SK-N-SH (cell line): ENCODE measurements around the gene RPL19. TPM values are rescaled to one million over a fixed set of nuclear protein-coding genes. Genes with fewer than 3 reads are reported as not detected.
A peak's percentile ranks its signal among the peaks of the same experiment; 100 is the strongest.

ENCODE experiments used
- CTCF ChIA-PET: fragments of 300-600, 350-600 bp; formaldehyde crosslinking; extraction: SDS; loops from one replicate; lab custom pipeline; 2021; lab: Yijun Ruan, JAX
- POLR2A ChIA-PET: fragments of 350-600 bp; sonication (Branson Sonifier 250); formaldehyde crosslinking; extraction: SDS; loops from one replicate; lab custom pipeline; 2020; ENCODE audit warnings: antibody characterized with exemption, inconsistent platforms; lab: Yijun Ruan, JAX
- DNase-seq: peaks from one replicate; pipeline ENCODE4 v3.0.0; 2012
- H2AFZ ChIP-seq: fragments of 200-600 bp; sonication (generic); 2 replicates; pipeline ENCODE4 v1.8.1; 2016; ENCODE audit warnings: antibody characterized with exemption, mild to moderate bottlenecking, low read depth
- H3F3A ChIP-seq: fragments of 200-600 bp; sonication (generic); replicated peaks from 2 replicates; pipeline ENCODE3; 2016; ENCODE audit warnings: antibody characterized with exemption, mild to moderate bottlenecking; ENCODE audit not compliant: insufficient read depth
- H3K27ac ChIP-seq, 2 experiments: fragments of 200-500 bp in 1 of 2; fragments of 200-600 bp in 1 of 2; sonication (Bioruptor generic) in 1 of 2; sonication (generic), shearing (Covaris generic) in 1 of 2; 2 replicates each; pipeline versions ENCODE4 v1.5.1 to v1.6.1; 2014 to 2016; ENCODE audit warnings: low read depth in 2 of 2, inconsistent platforms in 1 of 2, low read length in 1 of 2, mild to moderate bottlenecking in 1 of 2, mixed read lengths in 1 of 2
- H3K27me3 ChIP-seq: fragments of 200-600 bp; sonication (generic), shearing (Covaris generic); 2 replicates; pipeline ENCODE4 v1.6.1; 2016; ENCODE audit warnings: mixed run types; ENCODE audit not compliant: insufficient read depth
- H3K36me3 ChIP-seq, 2 experiments: fragments of 200-500 bp in 1 of 2; fragments of 200-600 bp in 1 of 2; sonication (Bioruptor generic) in 1 of 2; sonication (generic) in 1 of 2; replicated peaks in 1 of 2; 2 replicates each; pipeline versions ENCODE3 to v1.5.1; 2014 to 2016; ENCODE audit warnings: low read length in 1 of 2, mild to moderate bottlenecking in 1 of 2; ENCODE audit not compliant: insufficient read depth in 2 of 2, control insufficient read depth in 1 of 2
- H3K4me1 ChIP-seq, 2 experiments: fragments of 200-500 bp in 1 of 2; fragments of 200-600 bp in 1 of 2; sonication (Bioruptor generic) in 1 of 2; sonication (generic), shearing (Covaris generic) in 1 of 2; 2 replicates each; pipeline versions ENCODE4 v1.5.1 to v1.6.1; 2014 to 2016; ENCODE audit warnings: low read depth in 1 of 2, low read length in 1 of 2, mixed run types in 1 of 2; ENCODE audit not compliant: insufficient read depth in 2 of 2, control insufficient read depth in 1 of 2
- H3K4me2 ChIP-seq: fragments of 200-600 bp; sonication (generic), shearing (Covaris generic); 2 replicates; pipeline ENCODE4 v1.6.1; 2017; ENCODE audit warnings: mixed run types
- H3K4me3 ChIP-seq, 2 experiments: fragments of 200-500 bp in 1 of 2; fragments of 200-600 bp in 1 of 2; sonication (Bioruptor generic) in 1 of 2; sonication (generic), shearing (Covaris generic) in 1 of 2; 2 replicates each; pipeline versions ENCODE4 v1.5.1 to v1.8.1; 2014 to 2016; ENCODE audit warnings: low read depth in 2 of 2, inconsistent platforms in 1 of 2, low read length in 1 of 2, mild to moderate bottlenecking in 1 of 2, mixed read lengths in 1 of 2, moderate library complexity in 1 of 2
- H3K79me2 ChIP-seq: fragments of 200-600 bp; sonication (generic); 2 replicates; pipeline ENCODE4 v1.8.1; 2017; ENCODE audit warnings: mild to moderate bottlenecking; ENCODE audit not compliant: insufficient read depth
- H3K9ac ChIP-seq: fragments of 200-600 bp; sonication (generic); 2 replicates; pipeline ENCODE4 v1.6.1; 2017; ENCODE audit warnings: mixed run types
- H3K9me2 ChIP-seq: fragments of 200-600 bp; sonication (generic); 2 replicates; pipeline ENCODE4 v1.6.1; 2017; ENCODE audit warnings: mixed run types
- H3K9me3 ChIP-seq: fragments of 200-600 bp; sonication (generic); 2 replicates; pipeline ENCODE4 v1.6.1; 2017; ENCODE audit warnings: mixed run types, mild to moderate bottlenecking, moderate library complexity
- H4K20me1 ChIP-seq: fragments of 200-600 bp; sonication (generic); 2 replicates; pipeline ENCODE4 v1.6.1; 2017; ENCODE audit warnings: mild to moderate bottlenecking, mixed run types; ENCODE audit not compliant: insufficient read depth
- CHD2 ChIP-seq: fragments of 150-350 bp; IDR thresholded peaks from 2 replicates; pipeline ENCODE4 v1.6.1; 2018; ENCODE audit warnings: low read length; ENCODE audit not compliant: partially characterized antibody
- ELF1 ChIP-seq: IDR thresholded peaks from 2 replicates; pipeline ENCODE4 v1.4.0; 2012
- EP300 ChIP-seq, 2 experiments: IDR thresholded peaks; 2 replicates each; pipeline versions ENCODE4 v1.4.0 to v1.6.1; 2012; ENCODE audit warnings: borderline replicate concordance in 1 of 2, low read depth in 1 of 2, low read length in 1 of 2
- FOXJ3 ChIP-seq: sonication (generic); formaldehyde crosslinking; IDR thresholded peaks from 2 replicates; pipeline ENCODE4 v1.5.1; 2020; ENCODE audit warnings: mild to moderate bottlenecking, missing genetic modification reagents
- FOXM1 ChIP-seq: IDR thresholded peaks from 2 replicates; pipeline ENCODE4 v1.4.0; 2012; ENCODE audit warnings: low read depth, mild to moderate bottlenecking
- GABPA ChIP-seq: IDR thresholded peaks from 2 replicates; pipeline ENCODE4 v1.4.0; 2012; ENCODE audit warnings: low read depth, mild to moderate bottlenecking
- GATA2 ChIP-seq: sonication (generic); formaldehyde crosslinking; IDR thresholded peaks from 2 replicates; pipeline ENCODE4 v1.5.0; 2020; ENCODE audit warnings: mild to moderate bottlenecking, missing genetic modification reagents
- MAX ChIP-seq: IDR thresholded peaks from 2 replicates; pipeline ENCODE4 v1.4.0; 2012; ENCODE audit warnings: low read depth
- MXI1 ChIP-seq: IDR thresholded peaks from 2 replicates; pipeline ENCODE4 v1.6.1; 2012; ENCODE audit warnings: mild to moderate bottlenecking, low read depth, low read length, improper control_type of control experiment
- NFIC ChIP-seq: IDR thresholded peaks from 2 replicates; pipeline ENCODE4 v1.4.0; 2012; ENCODE audit warnings: borderline replicate concordance
- PBX3 ChIP-seq: IDR thresholded peaks from 2 replicates; pipeline ENCODE4; 2012
- POLR2AphosphoS5 ChIP-seq: IDR thresholded peaks from 2 replicates; pipeline ENCODE4 v1.6.1; 2012; ENCODE audit warnings: low read depth, low read length
- REST ChIP-seq: IDR thresholded peaks from 2 replicates; pipeline ENCODE4 v1.6.1; 2012; ENCODE audit warnings: mild to moderate bottlenecking, low read depth, low read length, moderate library complexity
- RXRA ChIP-seq: IDR thresholded peaks from 2 replicates; pipeline ENCODE4 v1.4.0; 2012; ENCODE audit warnings: low read depth, mild to moderate bottlenecking, borderline replicate concordance
- SIN3A ChIP-seq: IDR thresholded peaks from 2 replicates; pipeline ENCODE4 v1.6.1; 2012; ENCODE audit warnings: low read depth, mild to moderate bottlenecking, low read length, moderate library complexity, borderline replicate concordance
- SMC3 ChIP-seq: IDR thresholded peaks from 2 replicates; pipeline ENCODE4 v1.6.1; 2012; ENCODE audit warnings: low read depth, low read length, improper control_type of control experiment
- TAF1 ChIP-seq: IDR thresholded peaks from 2 replicates; pipeline ENCODE4 v1.6.1; 2012; ENCODE audit warnings: low read depth, mild to moderate bottlenecking, low read length, moderate library complexity, borderline replicate concordance
- TCF12 ChIP-seq: IDR thresholded peaks from 2 replicates; pipeline ENCODE4 v1.4.0; 2012
- ZBTB33 ChIP-seq: IDR thresholded peaks from 2 replicates; pipeline ENCODE4 v1.4.0; 2012; ENCODE audit warnings: low read depth, borderline replicate concordance
- WGBS: methylation state at CpG from one replicate; pipeline ENCODE4 v1.1.6; 2017; ENCODE audit warnings: low lambda C conversion rate; 5-methylcytosine and 5-hydroxymethylcytosine counted together
- polyA plus RNA-seq, 3 experiments: library from polyadenylated mRNA; depleted of rRNA; stranded (reverse); fragments of >200 nt; gene quantifications; 2 replicates each; pipeline ENCODE4 v1.2.3, GENCODE V29; 2012

RPL19 gene
- polyA plus RNA-seq, 1 of the 3 experiments (the other 2 are of a cell fraction), result 3,473 TPM

- TF ChIP-seq PBX3 (no peak), MAX (peak; percentile 35; the same call in 1 of the 2 replicates), MXI1 (peak; percentile 55)
- TF ChIP-seq, all 33 proteins: peak for 2
- H2AFZ ChIP-seq, result peak overlapping the region; percentile 77
- H3K9ac ChIP-seq, result peak overlapping the region; percentile 80
- H3K79me2 ChIP-seq, result peaks cover 51% of the 10 kb centered on the region
- CTCF ChIA-PET, result interaction anchor here (0.7 to 29.0 kb wide), 6 partner anchors 12 to 213 kb away, joined by 3 to 781 read pairs (median 4); no protein-coding TSS in a partner anchor
- H3K4me3 ChIP-seq, result peak overlapping the region; percentile 63 to 76
- peak; percentile 89 for DNase-seq
- 3% methylated on average over 14 of the region's 30 CpGs for WGBS
- no peaks in the 10 kb centered on the region for H3K9me3 ChIP-seq
- peak overlapping the region; percentile 95 for H3K4me2 ChIP-seq
- POLR2A ChIA-PET, result interaction anchor here (0.6 to 1.0 kb wide), 2 partner anchors 9 to 44 kb away, joined by 3 to 4 read pairs; no protein-coding TSS in a partner anchor
- peaks cover 10% of the 10 kb centered on the region for H4K20me1 ChIP-seq
- H3K36me3 ChIP-seq, result peaks cover 6 to 17% of the 10 kb centered on the region in 2 experiments
- H3F3A ChIP-seq, result peaks cover 21% of the 10 kb centered on the region
- H3K9me2 ChIP-seq, result no peaks in the 10 kb centered on the region
- peak overlapping the region; percentile 38 to 82; a peak in 3 of 4 replicates for H3K27ac ChIP-seq
- peaks cover 23 to 42% of the 10 kb centered on the region in 2 experiments; a peak in 2 of 4 replicates for H3K4me1 ChIP-seq
- H3K27me3 ChIP-seq, result no peaks in the 10 kb centered on the region
Measured at GRCh38 chr17:39196808-39197291, 3.2 kb upstream of the RPL19 start.

GRCh38 chr17:39197380-39198185, 2.5 kb upstream of the RPL19 start, which contains the start of gene CACNB1:
TSS of gene CACNB1 (minus strand) at chr17:39197669. CDS start at chr17:39197495, 174 bp downstream.
- Histone ChIP-seq H3K4me2 (peak within 1 kb of the TSS; percentile 95), H3K79me2 (peaks cover 59% of the 10 kb centered on the region), H3K27me3 (no peaks in the 10 kb centered on the region), H3K4me3 (peak within 1 kb of the TSS; percentile 63 to 76), H3K9me2 (no peaks in the 10 kb centered on the region), H3K27ac (peak within 1 kb of the TSS; percentile 40 to 82), H3K36me3 (peaks cover 10 to 20% of the 10 kb centered on the region in 2 experiments), H3K9ac (peak within 1 kb of the TSS; percentile 80), H3K4me1 (peaks cover 27 to 49% of the 10 kb centered on the region in 2 experiments; a peak in 2 of 4 replicates), H3F3A (peaks cover 28% of the 10 kb centered on the region), H4K20me1 (peaks cover 17% of the 10 kb centered on the region), H2AFZ (peak within 1 kb of the TSS; percentile 77), H3K9me3 (no peaks in the 10 kb centered on the region)
- ChIA-PET POLR2A (interaction anchor here (1.0 kb wide), 1 partner anchor 8 kb away, joined by 3 read pairs; no protein-coding TSS in a partner anchor), CTCF (interaction anchor here (0.6 to 29.0 kb wide), 7 partner anchors 11 to 1598 kb away, joined by 3 to 781 read pairs (median 4); no protein-coding TSS in a partner anchor)
- DNase-seq, result peak; percentile 95
- WGBS, result 2% methylated on average over 35 of the region's 55 CpGs
- TF ChIP-seq ELF1 (no peak), TAF1 (peak; percentile 48; the same call in 1 of the 2 replicates), FOXJ3 (CRISPR knock-in tag) (no peak), CHD2 (no peak), POLR2AphosphoS5 (peak; percentile 74), SMC3 (no peak), FOXM1 (no peak), SIN3A (no peak), NFIC (no peak), GATA2 (no peak), TCF12 (no peak; the same call in 1 of the 2 replicates), GABPA (no peak), ZBTB33 (no peak), EP300 (IDR thresholded peaks at IDR 0.05; ENCODE audit: borderline replicate concordance in 1 of 2, low read depth in 1 of 2, low read length in 1 of 2) (no peak), REST (no peak), RXRA (no peak)
